Adrenal gland (tissue), 12 donors: ENCODE measurements around the gene ATP1A1. TPM values are rescaled to one million over a fixed set of nuclear protein-coding genes. Genes with fewer than 3 reads are reported as not detected.
A peak's percentile ranks its signal among the peaks of the same experiment; 100 is the strongest.

ENCODE experiments used
- DNase-seq, 7 donors: peaks; one replicate each; pipeline ENCODE4 v3.0.0-alpha.2; 2019 to 2020
- H3K27ac ChIP-seq, 5 donors: fragments of 200-600 bp; sonication (generic) in 4 of 5; 1 replicate in 3 of 5; 2 replicates in 2 of 5; pipeline versions ENCODE4 v1.5.1 to v1.8.0; 2016 to 2020; ENCODE audit warnings: mild to moderate bottlenecking in 1 of 5
- H3K27me3 ChIP-seq: fragments of 200-600 bp; 2 replicates; pipeline ENCODE4 v1.8.0; 2021
- H3K36me3 ChIP-seq, 2 donors: fragments of 200-600 bp; replicated peaks in 1 of 2; 1 replicate in 1 of 2; 2 replicates in 1 of 2; pipeline versions ENCODE4 v1.5.1 to v1.8.0; 2018 to 2022
- H3K4me1 ChIP-seq, 2 donors: fragments of 200-600 bp; replicated peaks in 1 of 2; 1 replicate in 1 of 2; 2 replicates in 1 of 2; pipeline versions ENCODE4 v1.5.1 to v1.8.0; 2018 to 2021
- H3K4me3 ChIP-seq, 4 donors: fragments of 200-600 bp; sonication (generic) in 3 of 4; one replicate each; pipeline ENCODE4 v1.5.1; 2016 to 2018
- H3K9me3 ChIP-seq, 3 donors: fragments of 200-600 bp; sonication (generic) in 1 of 3; replicated peaks in 1 of 3; 1 replicate in 2 of 3; 2 replicates in 1 of 3; pipeline versions ENCODE4 v1.5.1 to v1.8.0; 2016 to 2021
- POLR2A ChIP-seq, 2 donors: fragments of 450-650 bp; IDR thresholded peaks; one replicate each; pipeline ENCODE4 v1.6.1; 2017; ENCODE audit warnings: antibody characterized with exemption in 2 of 2, mild to moderate bottlenecking in 2 of 2, moderate library complexity in 1 of 2
- WGBS, 4 donors: extraction: QIAGEN DNeasy Blood & Tissue Kit in 2 of 4; methylation state at CpG; one replicate each; pipeline versions ENCODE4 v1.1.5 to v1.1.7; 2013 to 2017; 5-methylcytosine and 5-hydroxymethylcytosine counted together
- intact Hi-C, 2 donors: fragments of 100-400 bp; cut with DNase I; formaldehyde crosslinking; loops; one replicate each; pipeline versions ENCODE4 v1.14.1 to v1.15.0; 2022 to 2023
- polyA plus RNA-seq, 3 donors: library from polyadenylated mRNA; stranded (reverse); fragments of 200-250 nt in 2 of 3; fragments of 350-450 nt in 1 of 3; fragmentation: Illumina TruSeq in 1 of 3; extraction: RNeasy Lipid Tissue Mini Kit (QIAGEN cat#74804) in 1 of 3; gene quantifications; one replicate each; pipeline ENCODE4 v1.2.3, GENCODE V29; 2013 to 2014
- total RNA-seq, 9 donors: library from RNA; depleted of rRNA in 4 of 9; stranded (reverse); fragments of >200 nt in 4 of 9; fragments of 120-200 nt in 1 of 9; fragmentation: NEBNext Ultra II Directional in 1 of 9; extraction: Animal tissue kit (Norgen Biotek cat#: 25700) in 1 of 9; gene quantifications; one replicate each; pipeline versions ENCODE4 v1.1.0 to v1.2.4, GENCODE V29; 2013 to 2023
- TF ChIP-seq, protein P1 (sequence below), 6 experiments: fragments of 450-650 bp in 4 of 6; fragments of 200-600 bp in 2 of 6; sonication (generic) in 1 of 6; IDR thresholded peaks; 1 replicate in 5 of 6; 2 replicates in 1 of 6; pipeline versions ENCODE4 v1.5.1 to v1.8.0; 2016 to 2021; ENCODE audit warnings: antibody characterized with exemption in 6 of 6, mild to moderate bottlenecking in 2 of 6, moderate library complexity in 1 of 6
- donor health status: healthy with polysubstance abuse.
- donor health status: Bipolar disorder and iron deficiency.
- donor health status: DM: yes; HTN: yes; CAD: no.
- donor health status: DM: no; HTN: no; CAD: no.
- donor health status: DM: no; HTN: no; CAD: no.
- donor health status: DM: yes; HTN: yes; CAD: no.

ATP1A1 gene
- total and polyA plus RNA-seq, 12 donors, result 60.7 to 377 (median 222) TPM

DNA sequence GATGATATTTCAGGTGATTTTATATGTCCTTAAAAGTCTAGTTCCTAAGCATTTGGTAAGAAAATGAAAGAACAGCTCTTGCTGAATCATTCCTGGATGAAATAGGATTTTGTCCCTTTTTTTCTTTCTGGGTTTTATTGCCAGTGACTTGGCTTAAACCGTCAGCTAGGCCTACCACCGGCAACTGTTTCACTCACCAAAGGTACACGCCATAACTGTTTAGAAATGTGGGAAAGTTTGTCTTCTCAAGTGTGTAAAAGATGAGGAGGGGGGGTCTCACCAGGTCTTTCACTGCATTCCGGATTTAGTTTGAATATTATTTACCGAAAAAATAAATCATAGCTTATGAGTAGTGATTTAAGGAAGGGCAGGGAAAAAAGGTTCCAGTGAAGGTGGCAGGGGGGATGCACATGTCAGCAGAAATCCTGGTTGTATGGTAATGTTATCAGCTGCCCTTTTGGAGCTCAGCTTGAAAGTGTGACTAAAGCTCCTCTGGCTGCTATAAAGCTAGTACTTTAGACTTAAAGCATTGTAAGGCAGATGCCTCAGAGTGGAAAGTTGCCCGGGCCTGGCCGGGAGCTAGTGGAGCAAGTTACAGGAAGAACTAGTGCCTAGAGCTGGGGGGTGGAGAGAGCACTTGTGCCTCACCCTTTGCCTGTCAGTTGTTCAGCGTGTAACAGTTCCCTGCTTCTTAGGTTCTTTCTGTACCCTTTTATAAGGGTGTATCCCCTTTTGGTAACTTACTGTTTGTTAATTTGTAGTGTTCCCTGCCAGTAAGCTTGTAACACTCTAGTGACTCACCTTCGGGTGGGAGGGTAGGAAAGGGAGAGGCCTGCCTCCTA is 3.1 kb downstream of the ATP1A1 start:
- intact Hi-C loops, result no loop called here
- 25 to 30% (median 27%) methylated on average over 9 of the region's 9 CpGs for WGBS, 4 donors
- Histone ChIP-seq H3K27ac (peak overlapping the region; percentile 60 to 97 (median 87)), H3K27me3 (no peaks in the 10 kb centered on the region), H3K9me3 (no peaks in the 10 kb centered on the region), H3K4me1 (peaks cover 52 to 68% of the 10 kb centered on the region in 2 donors), H3K4me3 (peak overlapping the region in 1 of 4 donors; percentile 98), H3K36me3 (no peaks in the 10 kb centered on the region)
- TF ChIP-seq, protein P1, sequence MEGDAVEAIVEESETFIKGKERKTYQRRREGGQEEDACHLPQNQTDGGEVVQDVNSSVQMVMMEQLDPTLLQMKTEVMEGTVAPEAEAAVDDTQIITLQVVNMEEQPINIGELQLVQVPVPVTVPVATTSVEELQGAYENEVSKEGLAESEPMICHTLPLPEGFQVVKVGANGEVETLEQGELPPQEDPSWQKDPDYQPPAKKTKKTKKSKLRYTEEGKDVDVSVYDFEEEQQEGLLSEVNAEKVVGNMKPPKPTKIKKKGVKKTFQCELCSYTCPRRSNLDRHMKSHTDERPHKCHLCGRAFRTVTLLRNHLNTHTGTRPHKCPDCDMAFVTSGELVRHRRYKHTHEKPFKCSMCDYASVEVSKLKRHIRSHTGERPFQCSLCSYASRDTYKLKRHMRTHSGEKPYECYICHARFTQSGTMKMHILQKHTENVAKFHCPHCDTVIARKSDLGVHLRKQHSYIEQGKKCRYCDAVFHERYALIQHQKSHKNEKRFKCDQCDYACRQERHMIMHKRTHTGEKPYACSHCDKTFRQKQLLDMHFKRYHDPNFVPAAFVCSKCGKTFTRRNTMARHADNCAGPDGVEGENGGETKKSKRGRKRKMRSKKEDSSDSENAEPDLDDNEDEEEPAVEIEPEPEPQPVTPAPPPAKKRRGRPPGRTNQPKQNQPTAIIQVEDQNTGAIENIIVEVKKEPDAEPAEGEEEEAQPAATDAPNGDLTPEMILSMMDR (IDR thresholded peaks at IDR 0.05), result no peak
- TF ChIP-seq POLR2A (IDR thresholded peaks at IDR 0.05), result no peak
- DNase-seq, result peak; percentile 51 to 76 (median 58)

DNA sequence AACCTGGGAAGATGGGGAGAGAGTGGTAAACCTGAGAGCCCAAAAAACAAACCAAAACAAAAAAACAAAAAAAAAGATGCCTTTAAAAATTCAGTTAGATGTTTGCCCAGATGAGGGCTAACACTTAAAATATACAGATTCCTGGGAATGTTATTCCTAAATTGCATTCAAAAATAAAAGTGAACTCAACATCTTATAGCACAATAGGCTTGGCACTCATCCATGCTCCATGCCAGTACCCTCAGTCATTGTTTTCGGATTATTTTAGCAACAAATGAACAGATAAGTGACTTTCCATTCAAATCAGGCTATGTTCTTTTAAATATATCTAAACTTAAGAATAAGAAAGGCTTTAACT is 3.7 kb downstream of the ATP1A1 start:
- H3K27me3 ChIP-seq, result no peaks in the 10 kb centered on the region
- no peak for DNase-seq
- no peaks in the 10 kb centered on the region for H3K36me3 ChIP-seq
- intact Hi-C loops, result no loop called here
- TF ChIP-seq, protein P1 (IDR thresholded peaks at IDR 0.05), result no peak
- TF ChIP-seq POLR2A (IDR thresholded peaks at IDR 0.05), result no peak
- peak overlapping the region in 1 of 4 donors; percentile 98 for H3K4me3 ChIP-seq
- H3K27ac ChIP-seq, result peak overlapping the region; percentile 60 to 97 (median 87)
- 30 to 45% (median 37%) methylated on average over 1 of the region's 1 CpG for WGBS, 4 donors
- no peaks in the 10 kb centered on the region for H3K9me3 ChIP-seq
- H3K4me1 ChIP-seq, result peaks cover 52 to 74% of the 10 kb centered on the region in 2 donors

- TF ChIP-seq, protein P1 (IDR thresholded peaks at IDR 0.05), result no peak
- TF ChIP-seq POLR2A (IDR thresholded peaks at IDR 0.05), result peak in 1 of 2 donors; percentile 62
- intact Hi-C loops, result no loop called here
- peak; percentile 45 to 88 (median 74) for DNase-seq
Measured at GRCh38 chr1:116377541-116378529, 4.8 kb downstream of the ATP1A1 start.

More at GRCh38 chr1:116377541-116378529, 4.8 kb downstream of the ATP1A1 start:
- Histone ChIP-seq H3K27ac (peak overlapping the region; percentile 60 to 97 (median 87)), H3K4me1 (peaks cover 59 to 85% of the 10 kb centered on the region in 2 donors), H3K27me3 (no peaks in the 10 kb centered on the region), H3K4me3 (peak overlapping the region in 1 of 4 donors; percentile 33), H3K9me3 (no peaks in the 10 kb centered on the region), H3K36me3 (no peaks in the 10 kb centered on the region)
- WGBS, 4 donors, result 13 to 22% (median 17%) methylated on average over 13 of the region's 13 CpGs
